Hair follicle dermal papilla cell (primary cell): ENCODE data around the gene HSP90AA1. TPM values are rescaled to one million over a fixed set of nuclear protein-coding genes. Genes with fewer than 3 reads are reported as not detected.

Experiments used
- small RNA-seq: library from RNA; depleted of rRNA; stranded (forward); fragments of <200 nt; gene quantifications from one replicate; pipeline ENCODE3, GENCODE V24; 2012
- total RNA-seq: library from RNA; depleted of rRNA; stranded (reverse); fragments of >200 nt; gene quantifications from 2 replicates; pipeline ENCODE4 v1.2.3, GENCODE V29; 2012

HSP90AA1 gene
- 122 and 159 TPM in 2 replicates for total RNA-seq

GRCh38 chr14:102086972-102087761 lies at the start of gene HSP90AA1:
HSP90AA1 (minus strand) TSS chr14:102087044; CDS start chr14:102086378, 666 bp downstream.

Small RNA genes within 50 kb of the gene (small RNA-seq; reads per million reads assigned to genes)
- not detected for gene RN7SL472P

Other genes starting within 250 kb of the HSP90AA1 start
- gene DYNC1H1, start 122.5 kb downstream of the HSP90AA1 start, total RNA-seq: 471 and 484 TPM in 2 replicates
- gene WDR20, start 52.9 kb upstream of the HSP90AA1 start, total RNA-seq: 19.1 and 21.9 TPM in 2 replicates
- 13.8 and 15.3 TPM in 2 replicates for gene MOK, start 218.1 kb upstream of the HSP90AA1 start, total RNA-seq
- gene ZNF839, start 232.7 kb upstream of the HSP90AA1 start, total RNA-seq: 6.4 and 10.7 TPM in 2 replicates